Panc1 (cell line): ENCODE results near the gene OTOF. TPM values are rescaled to one million over a fixed set of nuclear protein-coding genes. Genes with fewer than 3 reads are reported as not detected.

ENCODE experiments used
- ATAC-seq: fragments of 200-7000 bp; cut with Tn5 transposase; 2 replicates; pipeline ENCODE4 v1.9.1; 2020; ENCODE audit warnings: mild to moderate bottlenecking, moderate library complexity
- BruUV-seq: library from RNA; stranded (reverse); fragments of 400-500 nt; replicated peaks from 2 replicates; lab custom pipeline; 2021; lab: Mats Ljungman, UMichigan
- CTCF ChIA-PET: fragments of 300-600 bp; sonication (Branson Sonifier 250); formaldehyde crosslinking; loops from one replicate; lab custom pipeline; 2022; ENCODE audit warnings: antibody characterized with exemption; lab: Charles Lee
- POLR2A ChIA-PET: fragments of 300-600 bp; sonication (Branson Sonifier 250); formaldehyde crosslinking; loops from one replicate; lab custom pipeline; 2022; ENCODE audit warnings: antibody characterized with exemption; lab: Charles Lee
- DNase-seq: peaks from one replicate; pipeline ENCODE4 v3.0.0-alpha.2; 2010; ENCODE audit warnings: low read depth, low spot score
- H3K27ac ChIP-seq: 2 replicates; pipeline ENCODE4 v1.5.1; 2011; ENCODE audit warnings: mild to moderate bottlenecking, low read length, inconsistent platforms
- H3K27me3 ChIP-seq: fragments of 200-500 bp; sonication (Bioruptor generic); 2 replicates; pipeline ENCODE4 v1.6.0; 2014; ENCODE audit warnings: low read length, inconsistent platforms; ENCODE audit not compliant: control insufficient read depth, insufficient read depth
- H3K36me3 ChIP-seq: fragments of 200-500 bp; sonication (Bioruptor generic); 2 replicates; pipeline ENCODE4 v1.5.1; 2014; ENCODE audit warnings: inconsistent platforms, mild to moderate bottlenecking, low read length, moderate library complexity; ENCODE audit not compliant: control insufficient read depth, insufficient read depth
- H3K4me1 ChIP-seq: 2 replicates; pipeline ENCODE4 v1.5.1; 2011; ENCODE audit warnings: inconsistent platforms, mild to moderate bottlenecking, low read length, moderate library complexity; ENCODE audit not compliant: control insufficient read depth, insufficient read depth
- H3K4me3 ChIP-seq, 2 experiments: 2 replicates each; pipeline ENCODE4 v1.5.1; 2011 to 2012; ENCODE audit warnings: low read depth in 2 of 2, low read length in 2 of 2, mild to moderate bottlenecking in 2 of 2, inconsistent platforms in 1 of 2, moderate library complexity in 1 of 2
- H3K9me3 ChIP-seq: fragments of 200-500 bp; sonication (Bioruptor generic); 2 replicates; pipeline ENCODE4 v1.5.1; 2014; ENCODE audit warnings: low read depth, mild to moderate bottlenecking, inconsistent platforms, low read length, moderate library complexity; ENCODE audit not compliant: control insufficient read depth, insufficient read depth
- CTCF ChIP-seq: fragments of 450-650 bp; IDR thresholded peaks from 2 replicates; pipeline ENCODE4 v1.5.1; 2017; ENCODE audit warnings: mild to moderate bottlenecking
- POLR2AphosphoS5 ChIP-seq: IDR thresholded peaks from 2 replicates; pipeline ENCODE4 v1.6.1; 2012; ENCODE audit warnings: mild to moderate bottlenecking, low read depth, low read length, moderate library complexity
- SIN3A ChIP-seq: IDR thresholded peaks from 2 replicates; pipeline ENCODE4 v1.6.1; 2012; ENCODE audit warnings: low read depth, mild to moderate bottlenecking, low read length, moderate library complexity, borderline replicate concordance; ENCODE audit not compliant: insufficient read depth
- TCF7L2 ChIP-seq: IDR thresholded peaks from 2 replicates; pipeline ENCODE4 v1.6.1; 2011; ENCODE audit warnings: mild to moderate bottlenecking, low read depth, low read length, inconsistent platforms
- in situ Hi-C: cut with HindIII; loops from 2 replicates; pipeline ENCODE4 v1.10.0; 2016; ENCODE audit warnings: low sequenced_read_pairs, low pct_unique_long_range_greater_than_20kb
- intact Hi-C: fragments of 100-400 bp; cut with micrococcal nuclease; formaldehyde crosslinking; loops from one replicate; pipeline ENCODE4 v1.10.0; 2022; ENCODE audit not compliant: unreplicated experiment
- total RNA-seq: library from RNA; stranded (reverse); gene quantifications from one replicate; pipeline ENCODE4 v1.2.1, GENCODE V29; 2021; ENCODE audit not compliant: unreplicated experiment
- TF ChIP-seq, protein P1 (sequence below), 2 experiments: IDR thresholded peaks; 2 replicates each; pipeline ENCODE4 v1.6.1; 2011 to 2012; ENCODE audit warnings: low read depth in 2 of 2, control low read depth in 1 of 2, low read length in 1 of 2, mild to moderate bottlenecking in 1 of 2, moderate library complexity in 1 of 2; ENCODE audit not compliant: insufficient read depth in 1 of 2

OTOF gene
- total RNA-seq, 1 experiment from 2014 or later: 0.41 TPM

DNA sequence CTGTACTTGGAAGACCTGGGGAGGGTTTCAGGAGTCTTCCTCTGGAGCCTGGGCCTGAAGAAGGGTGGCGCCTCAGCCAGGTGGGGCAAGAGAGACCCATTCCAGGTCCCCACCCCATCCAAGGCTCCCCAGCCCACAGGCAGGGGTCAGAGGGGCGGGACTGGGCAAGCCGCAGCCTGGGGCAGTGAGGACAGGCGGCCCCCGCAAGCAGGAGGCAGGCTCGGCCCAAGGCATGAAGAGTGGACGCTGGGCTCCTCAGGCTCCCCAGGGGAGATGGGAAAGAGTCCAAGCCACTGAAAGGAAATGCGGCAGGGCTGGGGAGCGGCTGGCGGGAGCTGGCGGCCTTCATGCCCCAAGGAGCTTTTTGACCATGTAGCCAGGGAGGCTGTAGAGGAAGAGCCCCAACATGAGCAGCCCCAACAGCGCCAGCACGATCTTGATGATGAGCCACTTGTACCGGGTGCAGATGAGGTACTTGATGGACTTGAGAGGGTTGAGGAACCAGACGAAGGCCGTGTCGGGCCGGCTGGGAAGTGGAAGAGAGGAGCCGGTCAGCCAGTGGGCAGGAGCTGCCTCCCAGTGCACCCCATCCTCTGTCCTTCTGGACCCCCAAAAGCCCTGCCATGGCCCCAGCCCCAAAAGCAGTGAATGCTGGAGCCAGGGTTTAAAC is 20.1 kb downstream of the OTOF start:
- Histone ChIP-seq H3K4me1 (no peaks in the 10 kb centered on the region), H3K36me3 (no peaks in the 10 kb centered on the region), H3K27me3 (no peaks in the 10 kb centered on the region), H3K4me3 (no peak overlapping the region), H3K9me3 (no peaks in the 10 kb centered on the region), H3K27ac (no peak overlapping the region)
- intact Hi-C loops: no loop called here
- POLR2A ChIA-PET: interaction anchor here (0.6 kb wide), 1 partner anchor 109 kb away, joined by 4 read pairs; no protein-coding TSS in a partner anchor
- DNase-seq (no peak), ATAC-seq (no peak)
- no TSS peak for BruUV-seq
- CTCF ChIA-PET: interaction anchor here (1.0 kb wide), 1 partner anchor 46 kb away, joined by 3 read pairs; no protein-coding TSS in a partner anchor
- in situ Hi-C loops: no loop called here
- TF ChIP-seq POLR2AphosphoS5: no peak
- TF ChIP-seq SIN3A: no peak
- no peak for TF ChIP-seq TCF7L2
- TF ChIP-seq, protein P1, sequence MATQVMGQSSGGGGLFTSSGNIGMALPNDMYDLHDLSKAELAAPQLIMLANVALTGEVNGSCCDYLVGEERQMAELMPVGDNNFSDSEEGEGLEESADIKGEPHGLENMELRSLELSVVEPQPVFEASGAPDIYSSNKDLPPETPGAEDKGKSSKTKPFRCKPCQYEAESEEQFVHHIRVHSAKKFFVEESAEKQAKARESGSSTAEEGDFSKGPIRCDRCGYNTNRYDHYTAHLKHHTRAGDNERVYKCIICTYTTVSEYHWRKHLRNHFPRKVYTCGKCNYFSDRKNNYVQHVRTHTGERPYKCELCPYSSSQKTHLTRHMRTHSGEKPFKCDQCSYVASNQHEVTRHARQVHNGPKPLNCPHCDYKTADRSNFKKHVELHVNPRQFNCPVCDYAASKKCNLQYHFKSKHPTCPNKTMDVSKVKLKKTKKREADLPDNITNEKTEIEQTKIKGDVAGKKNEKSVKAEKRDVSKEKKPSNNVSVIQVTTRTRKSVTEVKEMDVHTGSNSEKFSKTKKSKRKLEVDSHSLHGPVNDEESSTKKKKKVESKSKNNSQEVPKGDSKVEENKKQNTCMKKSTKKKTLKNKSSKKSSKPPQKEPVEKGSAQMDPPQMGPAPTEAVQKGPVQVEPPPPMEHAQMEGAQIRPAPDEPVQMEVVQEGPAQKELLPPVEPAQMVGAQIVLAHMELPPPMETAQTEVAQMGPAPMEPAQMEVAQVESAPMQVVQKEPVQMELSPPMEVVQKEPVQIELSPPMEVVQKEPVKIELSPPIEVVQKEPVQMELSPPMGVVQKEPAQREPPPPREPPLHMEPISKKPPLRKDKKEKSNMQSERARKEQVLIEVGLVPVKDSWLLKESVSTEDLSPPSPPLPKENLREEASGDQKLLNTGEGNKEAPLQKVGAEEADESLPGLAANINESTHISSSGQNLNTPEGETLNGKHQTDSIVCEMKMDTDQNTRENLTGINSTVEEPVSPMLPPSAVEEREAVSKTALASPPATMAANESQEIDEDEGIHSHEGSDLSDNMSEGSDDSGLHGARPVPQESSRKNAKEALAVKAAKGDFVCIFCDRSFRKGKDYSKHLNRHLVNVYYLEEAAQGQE (IDR thresholded peaks at IDR 0.05; ENCODE audit: insufficient read depth in 1 of 2, low read depth in 2 of 2, low read length in 1 of 2): no peak
- TF ChIP-seq CTCF: no peak

DNA sequence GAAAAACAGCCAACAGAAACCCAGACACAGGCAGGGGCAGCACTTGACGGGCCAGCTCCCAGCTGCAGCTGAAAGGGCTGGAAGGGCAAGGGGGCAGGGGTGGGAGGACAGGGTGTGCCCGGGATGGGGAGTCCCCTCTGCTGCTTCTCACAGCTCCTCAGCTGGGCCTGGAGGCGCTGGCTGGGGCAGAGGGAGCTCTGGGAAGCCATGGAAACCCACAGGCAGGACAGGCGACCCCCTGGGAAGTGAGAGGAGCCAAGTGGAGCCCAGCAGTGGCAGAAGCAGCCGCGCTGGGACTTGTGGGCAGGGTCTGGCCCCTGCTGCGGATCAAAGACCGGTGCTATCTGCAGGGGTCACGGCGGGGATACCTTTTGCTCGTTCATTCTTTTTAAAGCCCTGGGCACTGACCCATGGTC is 20.7 kb downstream of the OTOF start:
- in situ Hi-C loops: no loop called here
- intact Hi-C loops: no loop called here
- no peaks in the 10 kb centered on the region for H3K4me1 ChIP-seq
- POLR2A ChIA-PET: no interaction called here
- no peaks in the 10 kb centered on the region for H3K27me3 ChIP-seq
- H3K9me3 ChIP-seq: no peaks in the 10 kb centered on the region
- DNase-seq: no peak
- H3K27ac ChIP-seq: no peak overlapping the region
- H3K4me3 ChIP-seq: no peak overlapping the region
- H3K36me3 ChIP-seq: no peaks in the 10 kb centered on the region
- no TSS peak for BruUV-seq
- CTCF ChIA-PET: interaction anchor here (0.6 to 1.0 kb wide), 2 partner anchors 47 to 58 kb away, joined by 3 to 11 read pairs; no protein-coding TSS in a partner anchor
- ATAC-seq: no peak
- TF ChIP-seq, protein P1 (IDR thresholded peaks at IDR 0.05; ENCODE audit: insufficient read depth in 1 of 2, low read depth in 2 of 2, low read length in 1 of 2): no peak
